ENCODE results near the gene ZNF280B. TPM values are rescaled to one million over a fixed set of nuclear protein-coding genes. Genes with fewer than 3 reads are reported as not detected.

ZNF280B gene
- total and polyA plus RNA-seq, 2 donors (not counting 1 experiment from before 2014, with no cell fraction given) = 0.67 to 3.5 TPM

- Histone ChIP-seq H3K9me3 (ENCODE audit: control extremely low read depth in 1 of 3, control insufficient read depth in 2 of 3, insufficient read depth in 1 of 3, low read length in 2 of 3) (peaks cover 4 to 14% (median 9%) of the 10 kb centered on the region in 3 donors), H4K20me1 (ENCODE audit: control insufficient read depth, insufficient read depth, low read length, poor library complexity, severe bottlenecking) (no peaks in the 10 kb centered on the region), H2AFZ (ENCODE audit: insufficient read depth, low read depth, low read length, poor library complexity, severe bottlenecking) (no peak overlapping the region), H3K9ac (ENCODE audit: low read length) (no peak overlapping the region), H3K27me3 (replicated peaks in 1 of 4; ENCODE audit: control extremely low read depth in 1 of 4, control insufficient read depth in 3 of 4, insufficient read depth in 4 of 4, low read length in 3 of 4) (no peaks in the 10 kb centered on the region), H3K79me2 (ENCODE audit: control insufficient read depth, insufficient read depth, low read length) (no peaks in the 10 kb centered on the region), H3K4me1 (ENCODE audit: control insufficient read depth in 2 of 2, insufficient read depth in 2 of 2, low read length in 2 of 2) (peaks cover 13 to 15% of the 10 kb centered on the region in 2 donors), H3K27ac (ENCODE audit: low read length in 2 of 2) (no peak overlapping the region), H3K4me3 (ENCODE audit: control extremely low read depth in 1 of 5, extremely low read depth in 1 of 5, insufficient read depth in 1 of 5, low read depth in 2 of 5, low read length in 4 of 5) (no peak overlapping the region), H3K36me3 (replicated peaks in 1 of 2; ENCODE audit: control extremely low read depth in 1 of 2, control insufficient read depth in 1 of 2, extremely low read depth in 1 of 2, insufficient read depth in 2 of 2, low read length in 1 of 2) (no peaks in the 10 kb centered on the region), H3K4me2 (replicated peaks; ENCODE audit: low read depth, low read length, poor library complexity, severe bottlenecking) (no peak overlapping the region)
- Mint-ChIP-seq H3K4me3 (no peak overlapping the region), H3K27me3 (peaks cover 3% of the 10 kb centered on the region), H3K9me3 (ENCODE audit: insufficient read depth) (peaks cover 9% of the 10 kb centered on the region), H3K27ac (no peak overlapping the region), H3K4me1 (peaks cover 18% of the 10 kb centered on the region)
- CTCF ChIA-PET = interaction anchor here (0.7 to 1.2 kb wide), 3 partner anchors 16 to 124 kb away, joined by 3 to 4 read pairs (median 3); no protein-coding TSS in a partner anchor
- DNase-seq (no peak), ATAC-seq (ENCODE audit: low read depth) (no peak)
- POLR2A ChIA-PET = no interaction called here
- intact Hi-C loops (cut with micrococcal nuclease) = no loop called here
- no CpG with 5 or more reads among the region's 1 CpG for WGBS (ENCODE audit: insufficient coverage)
- TF ChIP-seq CTCF (IDR thresholded peaks at IDR 0.05) (no peak), EZH2 (IDR thresholded peaks at IDR 0.05; ENCODE audit: borderline replicate concordance, insufficient read depth, low read depth, low read length, poor library complexity, severe bottlenecking) (no peak)
These were observed 41.4 kb downstream of the ZNF280B start for GRCh38 chr22:22467112-22467511.

GRCh38 chr22:22465782-22466181, 42.8 kb downstream of the ZNF280B start:
- Histone ChIP-seq H3K9me3 (ENCODE audit: control extremely low read depth in 1 of 3, control insufficient read depth in 2 of 3, insufficient read depth in 1 of 3, low read length in 2 of 3) (peaks cover 4 to 14% (median 9%) of the 10 kb centered on the region in 3 donors), H3K79me2 (ENCODE audit: control insufficient read depth, insufficient read depth, low read length) (no peaks in the 10 kb centered on the region), H2AFZ (ENCODE audit: insufficient read depth, low read depth, low read length, poor library complexity, severe bottlenecking) (no peak overlapping the region), H3K36me3 (replicated peaks in 1 of 2; ENCODE audit: control extremely low read depth in 1 of 2, control insufficient read depth in 1 of 2, extremely low read depth in 1 of 2, insufficient read depth in 2 of 2, low read length in 1 of 2) (no peaks in the 10 kb centered on the region), H3K27ac (ENCODE audit: low read length in 2 of 2) (no peak overlapping the region), H3K4me1 (ENCODE audit: control insufficient read depth in 2 of 2, insufficient read depth in 2 of 2, low read length in 2 of 2) (peaks cover 13 to 15% of the 10 kb centered on the region in 2 donors), H3K4me2 (replicated peaks; ENCODE audit: low read depth, low read length, poor library complexity, severe bottlenecking) (no peak overlapping the region), H3K4me3 (ENCODE audit: control extremely low read depth in 1 of 5, extremely low read depth in 1 of 5, insufficient read depth in 1 of 5, low read depth in 2 of 5, low read length in 4 of 5) (no peak overlapping the region), H3K9ac (ENCODE audit: low read length) (no peak overlapping the region), H4K20me1 (ENCODE audit: control insufficient read depth, insufficient read depth, low read length, poor library complexity, severe bottlenecking) (no peaks in the 10 kb centered on the region), H3K27me3 (replicated peaks in 1 of 4; ENCODE audit: control extremely low read depth in 1 of 4, control insufficient read depth in 3 of 4, insufficient read depth in 4 of 4, low read length in 3 of 4) (no peaks in the 10 kb centered on the region)
- WGBS (ENCODE audit: insufficient coverage) = no CpG with 5 or more reads among the region's 1 CpG
- Mint-ChIP-seq H3K27me3 (peaks cover 3% of the 10 kb centered on the region), H3K9me3 (ENCODE audit: insufficient read depth) (peaks cover 9% of the 10 kb centered on the region), H3K27ac (no peak overlapping the region), H3K4me1 (peaks cover 19% of the 10 kb centered on the region), H3K4me3 (no peak overlapping the region)
- intact Hi-C loops (cut with micrococcal nuclease) = loop anchor here (2.0 kb wide), 2 partner anchors 43 to 109 kb away; no protein-coding TSS in a partner anchor
- no peak for ATAC-seq (ENCODE audit: low read depth)
- no peak for DNase-seq
- ChIA-PET CTCF (interaction anchor here (0.8 to 5.3 kb wide), 7 partner anchors 13 to 121 kb away, joined by 3 to 58 read pairs (median 9); no protein-coding TSS in a partner anchor), POLR2A (no interaction called here)
- TF ChIP-seq CTCF (IDR thresholded peaks at IDR 0.05) = no peak
- TF ChIP-seq EZH2 (IDR thresholded peaks at IDR 0.05; ENCODE audit: borderline replicate concordance, insufficient read depth, low read depth, low read length, poor library complexity, severe bottlenecking) = no peak
